ENCODE data around the gene CYP2U1. TPM values are rescaled to one million over a fixed set of nuclear protein-coding genes. Genes with fewer than 3 reads are reported as not detected.

Gene CYP2U1
- polyA plus RNA-seq, 1 of the 3 experiments (the other 2 are of a cell fraction) = 2.0 TPM

DNA sequence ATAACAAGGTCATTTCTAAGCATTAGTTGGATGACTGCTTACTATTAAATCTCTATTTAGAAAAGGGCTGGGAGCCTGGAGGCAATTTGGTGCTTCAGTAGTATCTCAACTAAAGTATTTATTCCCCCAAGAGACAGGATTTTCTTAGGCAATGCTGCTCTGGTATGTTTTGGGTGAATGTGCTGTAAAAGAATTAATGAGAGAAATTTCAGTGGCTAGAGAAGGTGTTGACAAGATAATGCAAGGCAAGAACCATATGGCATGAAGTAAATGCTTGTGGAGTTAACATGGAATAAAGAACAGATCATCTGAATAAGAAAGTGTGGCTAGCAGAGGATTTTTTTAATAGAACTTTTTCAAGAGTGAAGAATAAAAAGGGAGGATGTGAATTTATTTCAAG lies 3.9 kb downstream of the CYP2U1 start (continued):
- TF ChIP-seq REST (IDR thresholded peaks at IDR 0.05; ENCODE audit: low read depth, low read length) = no peak
- no peak for TF ChIP-seq FOXM1 (IDR thresholded peaks at IDR 0.05; ENCODE audit: low read depth)
- no peak for TF ChIP-seq TEAD4 (IDR thresholded peaks at IDR 0.05; ENCODE audit: borderline replicate concordance, insufficient read depth)
- TF ChIP-seq RCOR1 (IDR thresholded peaks at IDR 0.05; ENCODE audit: low read length) = no peak
- TF ChIP-seq FOSL2 (IDR thresholded peaks at IDR 0.05; ENCODE audit: borderline replicate concordance, low read depth) = no peak
- no peak for TF ChIP-seq NFIC (IDR thresholded peaks at IDR 0.05; ENCODE audit: borderline replicate concordance)

GRCh38 chr4:107937040-107937439 lies 5.7 kb downstream of the CYP2U1 start:
- Histone ChIP-seq H3K9me3 (no peaks in the 10 kb centered on the region), H3K27ac (ENCODE audit: low read depth in 2 of 2, low read length in 1 of 2) (no peak overlapping the region), H3K4me2 (no peak overlapping the region), H3K9ac (no peak overlapping the region), H4K20me1 (ENCODE audit: insufficient read depth) (no peaks in the 10 kb centered on the region), H2AFZ (ENCODE audit: low read depth) (no peak overlapping the region), H3K27me3 (ENCODE audit: insufficient read depth) (no peaks in the 10 kb centered on the region), H3K4me1 (ENCODE audit: control insufficient read depth in 1 of 2, insufficient read depth in 2 of 2, low read depth in 1 of 2, low read length in 1 of 2) (peaks cover 0 to 8% of the 10 kb centered on the region in 2 experiments; a peak in 2 of 4 replicates), H3K79me2 (ENCODE audit: insufficient read depth) (no peaks in the 10 kb centered on the region), H3K36me3 (replicated peaks in 1 of 2; ENCODE audit: control insufficient read depth in 1 of 2, insufficient read depth in 2 of 2, low read length in 1 of 2) (peaks cover 0 to 2% of the 10 kb centered on the region in 2 experiments), H3K9me2 (no peaks in the 10 kb centered on the region), H3F3A (replicated peaks; ENCODE audit: insufficient read depth) (no peaks in the 10 kb centered on the region), H3K4me3 (ENCODE audit: low read depth in 2 of 2, low read length in 1 of 2) (no peak overlapping the region)
- 92% methylated on average over 2 of the region's 2 CpGs for WGBS (ENCODE audit: low lambda C conversion rate)
- CTCF ChIA-PET = no interaction called here
- POLR2A ChIA-PET = no interaction called here
- DNase-seq = no peak
- no peak for TF ChIP-seq SIN3A (IDR thresholded peaks at IDR 0.05; ENCODE audit: borderline replicate concordance, low read depth, low read length)
- TF ChIP-seq, protein P1, sequence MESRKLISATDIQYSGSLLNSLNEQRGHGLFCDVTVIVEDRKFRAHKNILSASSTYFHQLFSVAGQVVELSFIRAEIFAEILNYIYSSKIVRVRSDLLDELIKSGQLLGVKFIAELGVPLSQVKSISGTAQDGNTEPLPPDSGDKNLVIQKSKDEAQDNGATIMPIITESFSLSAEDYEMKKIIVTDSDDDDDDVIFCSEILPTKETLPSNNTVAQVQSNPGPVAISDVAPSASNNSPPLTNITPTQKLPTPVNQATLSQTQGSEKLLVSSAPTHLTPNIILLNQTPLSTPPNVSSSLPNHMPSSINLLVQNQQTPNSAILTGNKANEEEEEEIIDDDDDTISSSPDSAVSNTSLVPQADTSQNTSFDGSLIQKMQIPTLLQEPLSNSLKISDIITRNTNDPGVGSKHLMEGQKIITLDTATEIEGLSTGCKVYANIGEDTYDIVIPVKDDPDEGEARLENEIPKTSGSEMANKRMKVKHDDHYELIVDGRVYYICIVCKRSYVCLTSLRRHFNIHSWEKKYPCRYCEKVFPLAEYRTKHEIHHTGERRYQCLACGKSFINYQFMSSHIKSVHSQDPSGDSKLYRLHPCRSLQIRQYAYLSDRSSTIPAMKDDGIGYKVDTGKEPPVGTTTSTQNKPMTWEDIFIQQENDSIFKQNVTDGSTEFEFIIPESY (IDR thresholded peaks at IDR 0.05; ENCODE audit: borderline replicate concordance, low read depth) = no peak

- Histone ChIP-seq H3K27me3 (ENCODE audit: insufficient read depth) (no peaks in the 10 kb centered on the region), H3K4me1 (ENCODE audit: control insufficient read depth in 1 of 2, insufficient read depth in 2 of 2, low read depth in 1 of 2, low read length in 1 of 2) (no peaks in the 10 kb centered on the region), H4K20me1 (ENCODE audit: insufficient read depth) (no peaks in the 10 kb centered on the region), H3K9me3 (no peaks in the 10 kb centered on the region), H3F3A (replicated peaks; ENCODE audit: insufficient read depth) (no peaks in the 10 kb centered on the region), H3K9me2 (no peaks in the 10 kb centered on the region), H3K4me3 (ENCODE audit: low read depth in 2 of 2, low read length in 1 of 2) (no peak overlapping the region), H3K79me2 (ENCODE audit: insufficient read depth) (no peaks in the 10 kb centered on the region), H3K27ac (ENCODE audit: low read depth in 2 of 2, low read length in 1 of 2) (no peak overlapping the region), H3K4me2 (no peak overlapping the region), H2AFZ (ENCODE audit: low read depth) (no peak overlapping the region), H3K9ac (no peak overlapping the region), H3K36me3 (replicated peaks in 1 of 2; ENCODE audit: control insufficient read depth in 1 of 2, insufficient read depth in 2 of 2, low read length in 1 of 2) (peaks cover 0 to 2% of the 10 kb centered on the region in 2 experiments)
- DNase-seq = no peak
- ChIA-PET POLR2A (no interaction called here), CTCF (no interaction called here)
- WGBS (ENCODE audit: low lambda C conversion rate) = 93% methylated on average over 1 of the region's 1 CpG
- TF ChIP-seq MEF2A (IDR thresholded peaks at IDR 0.05; ENCODE audit: borderline replicate concordance, low read depth) = no peak
- no peak for TF ChIP-seq RXRA (IDR thresholded peaks at IDR 0.05; ENCODE audit: borderline replicate concordance, low read depth)
- TF ChIP-seq, protein P2, sequence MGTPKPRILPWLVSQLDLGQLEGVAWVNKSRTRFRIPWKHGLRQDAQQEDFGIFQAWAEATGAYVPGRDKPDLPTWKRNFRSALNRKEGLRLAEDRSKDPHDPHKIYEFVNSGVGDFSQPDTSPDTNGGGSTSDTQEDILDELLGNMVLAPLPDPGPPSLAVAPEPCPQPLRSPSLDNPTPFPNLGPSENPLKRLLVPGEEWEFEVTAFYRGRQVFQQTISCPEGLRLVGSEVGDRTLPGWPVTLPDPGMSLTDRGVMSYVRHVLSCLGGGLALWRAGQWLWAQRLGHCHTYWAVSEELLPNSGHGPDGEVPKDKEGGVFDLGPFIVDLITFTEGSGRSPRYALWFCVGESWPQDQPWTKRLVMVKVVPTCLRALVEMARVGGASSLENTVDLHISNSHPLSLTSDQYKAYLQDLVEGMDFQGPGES (IDR thresholded peaks at IDR 0.05; ENCODE audit: low read depth, low read length) = no peak
- TF ChIP-seq TCF12 (IDR thresholded peaks at IDR 0.05) = no peak
- TF ChIP-seq POLR2AphosphoS5 (IDR thresholded peaks at IDR 0.05; ENCODE audit: low read depth, low read length) = no peak
- no peak for TF ChIP-seq SMC3 (IDR thresholded peaks at IDR 0.05; ENCODE audit: low read depth, low read length)
- TF ChIP-seq, protein P1 (IDR thresholded peaks at IDR 0.05; ENCODE audit: borderline replicate concordance, low read depth) = no peak
- TF ChIP-seq CHD2 (IDR thresholded peaks at IDR 0.05; ENCODE audit: low read length, partially characterized antibody) = no peak
- TF ChIP-seq MXI1 (IDR thresholded peaks at IDR 0.05; ENCODE audit: low read depth, low read length) = no peak
Observed at GRCh38 chr4:107939307-107939706, 8.0 kb downstream of the CYP2U1 start.
